Measurements from ENCODE around the gene NBPF12. TPM values are rescaled to one million over a fixed set of nuclear protein-coding genes. Genes with fewer than 3 reads are reported as not detected.
"Not testable (repeated sequence)": the region's sequence is repeated elsewhere in the genome, so short reads cannot be mapped to it uniquely, and the experiment has no call there.

The NBPF12 gene
- total RNA-seq, 1 donor from 2014 or later = 14.7 TPM

GRCh38 chr1:147030066-147030653 is 92.0 kb downstream of the NBPF12 start:
- H3K4me1 ChIP-seq; intact Hi-C loops (cut with DNase I); H3K27ac ChIP-seq; H3K36me3 ChIP-seq; H3K9me3 ChIP-seq; H3K4me3 ChIP-seq; H3K27me3 ChIP-seq; DNase-seq (ENCODE audit: extremely low spot score in 2 of 2): not testable (repeated sequence)

- Histone ChIP-seq H3K27me3 (no peaks in the 10 kb centered on the region), H3K4me3 (no peak overlapping the region), H3K27ac (no peak overlapping the region), H3K4me1 (no peaks in the 10 kb centered on the region), H3K9me3 (no peaks in the 10 kb centered on the region), H3K36me3 (no peaks in the 10 kb centered on the region)
- TF ChIP-seq POLR2AphosphoS5 (IDR thresholded peaks at IDR 0.05; ENCODE audit: insufficient read depth in 1 of 2, low read depth in 1 of 2) = no peak
- no peak for TF ChIP-seq POLR2A (IDR thresholded peaks at IDR 0.05)
- TF ChIP-seq CTCF (IDR thresholded peaks at IDR 0.05) = no peak
- intact Hi-C loops (cut with DNase I) = no loop called here
- DNase-seq (ENCODE audit: extremely low spot score in 2 of 2) = no peak
These were observed 101.8 kb downstream of the NBPF12 start for GRCh38 chr1:147039916-147040315.

- H3K9me3 ChIP-seq; H3K4me3 ChIP-seq; intact Hi-C loops (cut with DNase I); H3K27ac ChIP-seq; H3K27me3 ChIP-seq; DNase-seq (ENCODE audit: extremely low spot score in 2 of 2); H3K36me3 ChIP-seq; H3K4me1 ChIP-seq: not testable (repeated sequence)
These were observed 104.8 kb downstream of the NBPF12 start for GRCh38 chr1:147042891-147043290.

- H3K4me3 ChIP-seq; H3K27me3 ChIP-seq; H3K9me3 ChIP-seq; H3K27ac ChIP-seq; intact Hi-C loops (cut with DNase I); H3K36me3 ChIP-seq; DNase-seq (ENCODE audit: extremely low spot score in 2 of 2); H3K4me1 ChIP-seq: not testable (repeated sequence)
These were observed 106.4 kb downstream of the NBPF12 start for GRCh38 chr1:147044511-147044910.

Other genes starting within 250 kb of the NBPF12 start
- 25.0 TPM for gene PRKAB2, start 234.1 kb downstream of the NBPF12 start, total RNA-seq

Data from vagina (tissue), 2 donors.